GM18867 (cell line): ENCODE data around the gene ITIH1.
"Not testable (repeated sequence)": the region's sequence is repeated elsewhere in the genome, so short reads cannot be mapped to it uniquely, and the experiment has no call there.

Source experiments
- ATAC-seq: cut with Tn5 transposase; IDR thresholded peaks from one replicate; pipeline ENCODE4 v1.9.1; 2021; ENCODE audit warnings: mild to moderate bottlenecking, moderate library complexity; ENCODE audit not compliant: unreplicated experiment

The ITIH1 gene

GRCh38 chr3:52774901-52775864 is 2.2 kb upstream of the ITIH1 start:
- no peak for ATAC-seq

DNA sequence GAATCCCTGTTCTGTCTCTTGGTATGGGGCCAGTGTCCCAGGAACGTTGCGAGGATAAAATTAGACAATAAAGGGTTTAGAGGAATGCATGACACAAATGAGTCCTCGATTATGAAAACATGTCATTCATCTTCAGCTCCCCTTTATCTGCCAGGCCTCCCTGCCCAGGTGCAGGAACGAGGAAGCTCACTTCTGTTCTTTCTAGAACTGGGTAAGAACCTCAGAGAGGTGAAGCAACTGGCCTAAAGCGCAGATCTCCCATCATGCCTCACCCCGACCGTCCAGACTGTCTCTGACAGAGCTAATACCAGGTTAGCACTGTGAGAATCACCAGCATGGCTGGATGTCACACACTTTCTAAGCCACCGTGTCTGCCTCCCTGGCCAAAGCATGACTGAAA is 1.5 kb upstream of the ITIH1 start:
- ATAC-seq = no peak

GRCh38 chr3:52776486-52776885 is 913 bp upstream of the ITIH1 start:
- ATAC-seq = not testable (repeated sequence)

- no peak for ATAC-seq
Measured at GRCh38 chr3:52777959-52778805, 783 bp downstream of the ITIH1 start.

DNA sequence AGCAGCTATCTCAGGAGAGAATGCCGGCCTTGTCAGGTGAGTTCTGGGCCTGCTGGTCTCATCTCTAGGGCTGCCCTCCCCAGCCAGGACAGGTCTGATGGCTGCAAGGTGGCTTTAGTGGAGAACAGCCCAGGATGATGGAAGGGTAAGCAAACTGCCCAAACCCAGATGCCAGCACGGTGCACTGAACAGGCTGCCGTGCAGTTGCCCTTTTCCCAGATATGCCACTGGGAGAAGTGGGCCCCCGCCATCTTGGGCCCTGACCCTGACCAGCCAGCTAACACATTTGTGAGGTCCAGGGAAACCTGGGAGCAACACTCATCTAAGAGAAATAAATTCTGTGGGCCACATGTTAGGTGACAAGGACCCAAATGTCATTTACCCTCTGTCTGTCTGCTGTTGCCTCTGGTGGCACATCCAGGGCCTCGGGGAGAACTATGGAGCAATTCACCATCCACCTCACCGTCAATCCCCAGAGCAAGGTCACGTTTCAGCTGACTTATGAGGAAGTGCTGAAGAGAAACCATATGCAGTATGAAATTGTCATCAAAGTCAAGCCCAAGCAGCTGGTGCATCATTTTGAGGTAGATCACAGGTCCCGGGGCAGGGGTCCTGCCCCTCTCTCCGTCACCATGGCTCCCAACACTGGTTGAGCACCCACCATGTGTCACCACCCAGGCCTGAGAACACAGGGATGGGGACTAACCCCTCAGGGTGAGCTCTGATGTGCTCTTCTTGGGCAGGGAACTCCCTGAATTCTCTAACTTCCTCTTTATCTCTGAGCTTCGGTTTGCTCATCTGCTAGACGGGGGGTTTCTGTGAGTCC is 1.8 kb downstream of the ITIH1 start:
- peak; percentile 63 for ATAC-seq

DNA sequence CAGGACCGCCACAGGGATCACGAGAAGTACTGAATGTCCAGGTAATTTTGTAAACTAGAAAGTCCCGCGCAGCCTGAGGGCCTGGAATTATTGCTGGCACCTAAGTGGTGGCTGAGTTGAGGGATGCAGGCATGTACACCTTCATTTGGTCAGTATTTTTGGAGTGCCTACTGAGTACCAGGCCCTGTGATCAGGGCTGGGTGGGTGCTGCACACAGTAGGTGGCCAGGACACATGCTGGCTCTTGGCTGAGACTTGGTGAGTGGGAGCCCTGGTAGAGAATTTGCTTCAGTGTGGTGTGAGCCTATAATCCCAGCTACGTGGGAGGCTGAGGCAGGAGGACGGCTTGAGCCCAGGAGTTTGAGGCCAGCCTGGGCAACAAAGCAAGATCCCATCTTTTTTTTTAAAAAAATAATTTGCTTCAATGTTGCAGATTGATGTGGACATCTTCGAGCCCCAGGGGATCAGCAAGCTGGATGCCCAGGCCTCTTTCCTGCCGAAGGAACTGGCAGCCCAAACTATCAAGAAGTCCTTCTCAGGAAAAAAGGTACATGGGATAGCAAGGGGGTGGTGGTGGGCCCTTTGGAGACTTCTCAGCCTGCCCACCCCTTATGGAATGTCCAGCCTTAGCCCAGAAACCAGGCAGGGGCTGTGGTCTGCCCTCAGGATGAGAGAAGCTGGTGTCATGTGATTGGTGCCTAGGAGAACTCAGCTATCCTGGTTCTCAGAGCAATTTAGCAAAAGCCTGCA is 2.6 kb downstream of the ITIH1 start:
- ATAC-seq = peak; percentile 8

- no peak for ATAC-seq
Measured at GRCh38 chr3:52781741-52782140, 4.3 kb downstream of the ITIH1 start.

DNA sequence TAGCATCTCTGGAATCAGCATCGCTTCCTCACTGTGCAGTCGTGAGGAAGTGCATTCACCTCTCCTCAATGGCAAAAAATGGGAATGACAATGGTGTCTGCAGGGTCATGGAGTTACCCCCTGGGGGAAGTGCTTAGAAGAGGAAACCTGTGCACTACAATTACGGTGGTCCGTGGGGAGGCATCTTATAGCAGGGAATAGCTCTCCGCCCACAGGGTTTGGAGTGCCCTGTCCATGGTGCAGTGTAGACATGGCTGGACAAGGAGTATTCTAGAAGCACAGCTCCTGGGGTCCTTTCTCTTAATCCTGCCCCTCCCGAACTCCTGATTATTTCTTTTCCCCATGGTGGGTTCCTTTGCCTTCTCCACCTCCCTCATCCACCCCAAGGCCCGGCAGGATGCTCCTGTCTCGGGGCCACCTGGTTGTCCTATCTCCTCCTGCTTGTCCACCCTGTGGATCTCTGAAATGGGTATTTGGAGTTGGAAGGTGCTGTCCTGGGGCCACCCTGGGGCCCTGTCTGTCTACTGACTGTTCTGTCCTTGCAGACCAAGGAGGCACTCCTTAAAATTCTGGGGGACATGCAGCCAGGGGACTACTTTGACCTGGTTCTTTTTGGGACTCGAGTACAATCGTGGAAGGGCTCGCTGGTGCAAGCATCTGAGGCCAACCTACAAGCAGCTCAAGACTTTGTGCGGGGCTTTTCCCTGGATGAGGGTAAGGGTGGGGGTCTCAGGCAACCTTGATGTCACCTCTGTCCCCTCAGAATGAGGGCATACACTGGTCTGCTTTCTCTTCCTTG is 5.2 kb downstream of the ITIH1 start:
- ATAC-seq = no peak

DNA sequence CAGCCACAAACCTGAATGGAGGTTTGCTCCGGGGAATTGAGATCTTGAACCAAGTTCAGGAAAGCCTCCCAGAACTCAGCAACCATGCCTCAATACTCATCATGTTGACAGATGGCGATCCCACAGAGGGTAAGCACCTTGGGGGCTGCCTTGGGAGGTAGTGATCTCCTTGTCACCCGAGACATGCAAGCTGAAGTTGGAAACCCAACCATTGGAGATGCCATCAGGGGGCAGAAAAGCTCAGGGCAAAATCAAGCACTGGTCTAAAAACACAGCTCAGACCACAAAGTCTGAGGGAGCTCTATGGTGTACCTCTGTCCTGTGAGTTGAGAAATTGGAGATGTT is 5.8 kb downstream of the ITIH1 start:
- no peak for ATAC-seq

- ATAC-seq = no peak
Measured at GRCh38 chr3:52784021-52784621, 6.7 kb downstream of the ITIH1 start.

DNA sequence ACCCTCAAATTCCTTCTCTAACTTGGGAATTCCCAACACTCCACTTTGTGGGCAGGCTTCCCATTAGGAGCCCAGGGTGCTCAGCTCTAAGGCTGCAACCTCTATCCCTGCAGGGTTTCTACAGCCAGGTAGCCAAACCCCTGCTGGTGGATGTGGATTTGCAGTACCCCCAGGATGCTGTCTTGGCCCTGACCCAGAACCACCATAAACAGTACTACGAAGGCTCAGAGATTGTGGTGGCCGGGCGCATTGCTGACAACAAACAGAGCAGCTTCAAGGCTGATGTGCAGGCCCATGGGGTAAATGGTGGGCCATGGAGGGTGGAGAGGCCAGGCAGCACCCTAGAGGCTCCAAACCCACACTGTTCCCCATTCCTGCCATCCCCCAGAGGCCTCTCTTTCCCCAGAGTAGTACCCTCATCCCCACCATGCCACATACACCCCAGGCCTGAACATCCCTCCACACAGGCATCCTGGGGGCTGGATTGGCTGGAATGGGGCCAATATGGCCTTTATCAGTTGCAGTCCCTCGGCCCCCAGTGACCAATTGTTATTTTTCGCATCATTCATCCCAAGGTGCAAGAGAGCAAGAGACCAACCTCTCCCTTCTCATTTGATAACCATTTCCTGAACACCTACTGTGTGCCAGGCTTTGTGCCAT is 7.7 kb downstream of the ITIH1 start:
- no peak for ATAC-seq

DNA sequence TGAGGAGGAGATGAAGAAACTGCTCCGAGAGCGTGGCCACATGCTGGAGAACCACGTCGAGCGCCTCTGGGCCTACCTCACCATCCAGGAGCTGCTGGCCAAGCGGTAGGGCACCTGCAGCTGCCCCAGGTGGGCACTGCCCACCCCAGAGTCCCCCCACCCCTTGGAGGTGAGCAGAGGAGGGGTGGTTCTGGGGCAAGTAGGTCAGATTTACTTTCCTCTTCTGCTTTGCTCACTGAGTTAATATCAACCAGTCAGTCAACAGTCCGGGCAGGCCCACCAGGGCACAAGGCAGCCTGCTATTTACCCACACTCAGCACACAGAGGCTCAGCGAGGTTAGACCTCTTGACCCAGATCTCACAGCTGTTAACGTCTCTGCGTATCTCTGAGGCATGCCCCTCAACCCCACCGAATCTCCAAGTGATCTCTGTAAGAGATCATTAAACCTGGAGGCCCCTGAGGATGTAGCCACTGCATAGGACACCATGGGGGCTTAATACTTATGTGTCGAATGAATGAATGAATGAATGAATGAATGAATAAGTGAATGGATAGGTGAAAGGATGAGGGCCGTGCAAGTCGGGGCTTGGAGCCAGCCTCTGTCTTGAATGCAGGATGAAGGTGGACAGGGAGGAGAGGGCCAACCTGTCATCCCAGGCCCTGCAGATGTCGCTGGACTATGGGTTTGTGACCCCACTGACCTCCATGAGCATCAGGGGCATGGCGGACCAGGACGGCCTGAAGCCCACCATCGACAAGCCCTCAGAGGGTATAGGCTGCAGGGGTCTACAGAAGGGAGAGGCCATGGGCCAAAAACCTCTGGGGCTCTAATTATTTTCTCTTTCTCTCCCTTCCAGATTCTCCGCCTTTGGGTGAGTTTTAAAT is 9.2 kb downstream of the ITIH1 start:
- no peak for ATAC-seq

DNA sequence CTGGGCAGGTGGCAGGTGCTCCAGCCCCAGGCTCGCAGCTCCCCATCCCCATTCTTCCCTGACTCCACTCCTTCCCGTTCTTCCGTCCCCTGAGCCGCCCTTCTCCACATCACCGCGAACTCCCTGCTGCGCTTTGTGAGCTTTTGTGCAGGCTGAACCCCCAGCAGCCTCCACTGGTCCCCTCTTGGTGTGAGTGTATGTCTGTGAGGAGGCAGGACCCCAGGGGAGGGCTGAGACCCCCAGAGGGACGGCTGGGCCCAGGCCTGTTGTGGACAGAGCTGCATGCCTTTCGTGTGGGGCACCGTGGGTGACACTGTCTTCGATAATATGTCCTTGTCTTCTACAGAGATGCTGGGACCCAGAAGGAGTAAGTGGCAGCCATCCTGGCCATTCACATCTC is 9.8 kb downstream of the ITIH1 start:
- no peak for ATAC-seq

DNA sequence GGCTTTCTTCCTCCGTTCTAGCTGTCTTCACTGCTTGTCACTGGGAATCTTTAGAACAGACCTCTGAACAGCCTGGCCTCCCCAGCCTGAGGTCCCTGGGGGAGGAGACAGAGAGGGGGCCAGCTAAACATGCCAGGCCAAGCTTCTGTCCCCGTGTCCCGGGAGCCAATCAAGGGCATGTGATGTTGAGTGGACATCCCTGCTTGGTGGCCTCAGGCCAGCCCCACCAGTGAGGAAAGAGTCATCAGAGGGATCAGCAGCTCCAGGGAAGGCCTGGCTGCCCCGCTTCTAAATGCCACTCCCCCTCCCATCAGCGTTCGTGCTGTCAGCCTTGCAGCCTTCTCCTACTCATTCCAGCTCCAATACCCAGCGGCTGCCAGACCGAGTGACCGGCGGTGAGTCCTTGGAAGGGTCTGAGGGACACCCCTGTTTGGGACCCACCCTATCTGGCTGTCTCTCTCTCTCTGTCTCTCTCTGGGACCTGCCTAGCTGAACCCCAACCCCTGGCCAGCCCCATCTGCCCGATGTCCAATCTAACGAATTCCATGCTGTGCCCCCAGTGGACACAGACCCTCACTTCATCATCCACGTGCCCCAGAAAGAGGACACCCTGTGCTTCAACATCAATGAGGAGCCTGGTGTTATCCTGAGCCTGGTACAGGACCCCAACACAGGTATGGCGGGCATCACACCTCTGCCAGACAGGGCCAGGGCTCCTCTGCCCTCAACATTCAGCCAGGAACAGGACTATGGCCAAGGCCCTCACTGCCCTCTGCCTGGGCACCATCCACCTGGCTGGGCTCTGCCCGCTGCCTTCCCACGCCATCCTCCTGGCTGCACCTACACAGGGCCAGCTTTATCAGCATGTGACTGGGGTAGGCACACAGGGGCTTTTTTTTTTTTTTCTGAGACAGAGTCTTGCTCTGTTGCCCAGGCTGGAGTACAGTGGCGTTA is 10.6 kb downstream of the ITIH1 start:
- no peak for ATAC-seq

DNA sequence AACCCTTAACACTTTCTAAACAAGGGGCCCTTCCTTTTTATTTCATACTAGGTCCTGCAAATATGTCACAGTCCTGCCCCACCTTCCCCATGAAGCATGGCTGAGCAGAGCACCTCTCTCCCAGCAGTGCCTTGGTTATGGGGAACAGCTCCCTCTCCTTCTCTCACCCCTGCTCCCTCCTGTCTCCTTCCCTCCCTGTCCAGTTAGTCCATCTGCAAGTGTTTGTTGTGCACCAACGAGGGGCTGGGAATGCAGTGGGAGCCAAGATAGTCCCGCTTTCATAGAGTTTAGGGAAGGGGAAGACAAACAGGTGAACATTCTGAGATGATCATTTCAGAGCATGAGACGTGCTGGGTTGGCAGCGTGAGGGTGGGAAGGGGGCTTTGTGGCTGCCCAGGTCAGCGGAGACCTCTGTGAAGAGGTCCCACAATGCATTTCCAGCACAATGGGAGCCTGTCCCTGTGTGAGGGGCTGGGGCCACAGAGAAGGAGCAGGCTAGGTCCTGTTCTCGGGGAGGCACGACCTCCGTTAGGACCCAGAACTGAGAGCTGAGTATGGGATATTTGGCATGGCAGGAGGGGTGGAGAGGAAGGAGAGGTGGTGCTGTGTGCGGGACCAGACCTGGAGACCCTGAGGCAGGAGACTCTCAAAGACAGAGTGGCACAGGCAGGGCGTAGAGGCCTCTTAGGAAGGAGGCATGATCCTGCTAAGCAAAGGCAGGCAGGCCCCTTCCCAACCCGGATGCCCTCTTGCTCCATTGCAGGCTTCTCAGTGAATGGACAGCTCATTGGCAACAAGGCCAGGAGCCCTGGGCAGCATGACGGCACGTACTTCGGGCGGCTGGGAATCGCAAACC is 11.7 kb downstream of the ITIH1 start:
- no peak for ATAC-seq

GRCh38 chr3:52789746-52790040 is 12.3 kb downstream of the ITIH1 start:
- ATAC-seq = no peak
